NT2/D1 (cell line): ENCODE results near the gene CPED1.

ENCODE experiments used
- SUZ12 ChIP-seq: IDR thresholded peaks from 2 replicates; pipeline ENCODE4 v1.6.1; 2011; ENCODE audit not compliant: insufficient read length, insufficient read depth; ENCODE audit errors: extremely low read depth
- YY1 ChIP-seq: IDR thresholded peaks from 2 replicates; pipeline ENCODE4 v1.6.1; 2011; ENCODE audit not compliant: insufficient read length, insufficient read depth
- ZNF274 ChIP-seq: IDR thresholded peaks from 2 replicates; pipeline ENCODE4 v1.6.1; 2011; ENCODE audit warnings: mild to moderate bottlenecking, low read depth, low read length

GRCh38 chr7:121138262-121138933 is 149.9 kb downstream of the CPED1 start:
- TF ChIP-seq YY1 (no peak), ZNF274 (no peak), SUZ12 (no peak)
